GM21619 (cell line): ENCODE data around the gene INAFM1.
"Not testable (repeated sequence)": the region's sequence is repeated elsewhere in the genome, so short reads cannot be mapped to it uniquely, and the experiment has no call there.

Source experiments
- ATAC-seq: cut with Tn5 transposase; IDR thresholded peaks from one replicate; pipeline ENCODE4 v1.9.1; 2021; ENCODE audit not compliant: unreplicated experiment

Gene INAFM1

GRCh38 chr19:47240996-47241918, 33.4 kb upstream of the INAFM1 start:
- no peak for ATAC-seq

- ATAC-seq, result no peak
Observed at GRCh38 chr19:47241919-47242577, 32.6 kb upstream of the INAFM1 start.

- no peak for ATAC-seq
Observed at GRCh38 chr19:47243364-47243775, 31.3 kb upstream of the INAFM1 start.

GRCh38 chr19:47243776-47244547, 30.7 kb upstream of the INAFM1 start:
- ATAC-seq, result peak; percentile 69

- no peak for ATAC-seq
Observed at GRCh38 chr19:47247308-47247990, 27.2 kb upstream of the INAFM1 start.

GRCh38 chr19:47253016-47253415, 21.7 kb upstream of the INAFM1 start:
- not testable (repeated sequence) for ATAC-seq

GRCh38 chr19:47253467-47253881, 21.2 kb upstream of the INAFM1 start:
- ATAC-seq, result no peak

GRCh38 chr19:47253970-47254369, 20.7 kb upstream of the INAFM1 start:
- no peak for ATAC-seq

GRCh38 chr19:47255879-47256692, 18.6 kb upstream of the INAFM1 start, which contains the start of gene CCDC9:
TSS of gene CCDC9 (plus strand) at chr19:47256525. CDS start at chr19:47258401, 1,876 bp downstream.
- peak; percentile 49 for ATAC-seq

- peak; percentile 64 for ATAC-seq
Observed at GRCh38 chr19:47256693-47257410, 17.8 kb upstream of the INAFM1 start.

- peak; percentile 4 for ATAC-seq
Observed at GRCh38 chr19:47257411-47258169, 17.1 kb upstream of the INAFM1 start.

- ATAC-seq, result no peak
Observed at GRCh38 chr19:47258434-47258833, 16.3 kb upstream of the INAFM1 start.

GRCh38 chr19:47258895-47259555, 15.7 kb upstream of the INAFM1 start:
- ATAC-seq, result no peak

- ATAC-seq, result no peak
Observed at GRCh38 chr19:47260476-47260875, 14.2 kb upstream of the INAFM1 start.

GRCh38 chr19:47261946-47262793, 12.5 kb upstream of the INAFM1 start:
- ATAC-seq, result peak; percentile 60

GRCh38 chr19:47264629-47265028, 10.1 kb upstream of the INAFM1 start:
- ATAC-seq, result no peak

GRCh38 chr19:47266401-47266941, 8.2 kb upstream of the INAFM1 start:
- ATAC-seq, result no peak
